ENCODE results near the gene SEMA5A. TPM values are rescaled to one million over a fixed set of nuclear protein-coding genes. Genes with fewer than 3 reads are reported as not detected.

SEMA5A gene
- total RNA-seq, 1 donor from 2014 or later = 0.51 TPM

DNA sequence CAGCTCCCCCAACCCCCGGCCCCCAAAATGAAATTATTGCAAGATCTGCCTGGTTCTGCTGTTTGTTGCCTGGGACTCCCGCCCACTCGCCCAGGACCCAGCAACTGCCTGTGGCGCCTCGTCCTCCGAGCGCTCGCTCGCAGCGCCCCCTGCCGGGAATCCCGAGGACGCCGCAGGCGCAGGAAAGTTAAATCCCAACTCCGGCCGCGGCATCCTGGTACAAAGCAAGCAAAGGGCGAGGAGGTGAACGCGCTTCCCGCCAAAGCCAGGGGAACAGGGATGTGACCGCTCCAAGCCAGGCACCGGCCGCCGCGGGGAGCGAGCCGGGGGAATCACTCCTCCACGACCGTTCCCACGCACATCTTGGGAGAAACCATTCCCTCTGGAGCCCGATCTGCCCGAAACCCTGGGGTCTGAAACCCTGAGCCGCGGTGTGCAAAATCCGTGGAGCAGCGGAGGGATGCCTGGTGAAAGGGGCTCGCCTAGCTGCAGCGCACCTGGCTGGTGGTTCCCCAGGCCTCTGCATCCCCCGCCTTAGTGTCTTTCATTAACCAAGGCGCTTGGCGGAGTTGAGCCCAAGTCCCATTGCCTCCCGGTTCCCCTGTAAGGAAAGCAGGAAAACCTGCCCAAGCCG is 1.3 kb downstream of the SEMA5A start:
- H3K36me3 Mint-ChIP-seq (ENCODE audit: unreplicated experiment) = no peaks in the 10 kb centered on the region

DNA sequence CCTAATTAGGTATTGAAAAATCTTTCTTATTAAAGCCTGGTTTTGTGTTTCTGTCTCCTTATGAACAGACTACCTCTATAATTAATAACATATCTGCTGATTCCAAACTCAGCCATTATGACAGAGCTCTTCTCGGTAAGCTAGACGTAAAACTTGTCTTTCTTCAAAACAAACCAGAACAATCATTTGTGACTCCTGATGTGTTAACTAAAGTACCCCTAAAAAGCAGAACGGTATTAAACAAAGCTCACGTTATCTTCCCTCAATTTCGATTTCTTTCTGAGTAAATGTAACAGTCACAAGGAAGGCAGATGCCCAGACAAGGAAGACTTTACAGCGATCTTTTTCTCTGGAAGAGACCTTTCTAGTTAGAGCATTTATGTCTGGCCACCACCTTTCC is 1.8 kb downstream of the SEMA5A start:
- peak overlapping the region; percentile 23 for H3K27ac Mint-ChIP-seq (ENCODE audit: unreplicated experiment)
- no peaks in the 10 kb centered on the region for H3K36me3 Mint-ChIP-seq (ENCODE audit: unreplicated experiment)
- peaks cover 7% of the 10 kb centered on the region for H3K4me1 Mint-ChIP-seq (ENCODE audit: low read depth, unreplicated experiment)
- TF ChIP-seq, protein P1, sequence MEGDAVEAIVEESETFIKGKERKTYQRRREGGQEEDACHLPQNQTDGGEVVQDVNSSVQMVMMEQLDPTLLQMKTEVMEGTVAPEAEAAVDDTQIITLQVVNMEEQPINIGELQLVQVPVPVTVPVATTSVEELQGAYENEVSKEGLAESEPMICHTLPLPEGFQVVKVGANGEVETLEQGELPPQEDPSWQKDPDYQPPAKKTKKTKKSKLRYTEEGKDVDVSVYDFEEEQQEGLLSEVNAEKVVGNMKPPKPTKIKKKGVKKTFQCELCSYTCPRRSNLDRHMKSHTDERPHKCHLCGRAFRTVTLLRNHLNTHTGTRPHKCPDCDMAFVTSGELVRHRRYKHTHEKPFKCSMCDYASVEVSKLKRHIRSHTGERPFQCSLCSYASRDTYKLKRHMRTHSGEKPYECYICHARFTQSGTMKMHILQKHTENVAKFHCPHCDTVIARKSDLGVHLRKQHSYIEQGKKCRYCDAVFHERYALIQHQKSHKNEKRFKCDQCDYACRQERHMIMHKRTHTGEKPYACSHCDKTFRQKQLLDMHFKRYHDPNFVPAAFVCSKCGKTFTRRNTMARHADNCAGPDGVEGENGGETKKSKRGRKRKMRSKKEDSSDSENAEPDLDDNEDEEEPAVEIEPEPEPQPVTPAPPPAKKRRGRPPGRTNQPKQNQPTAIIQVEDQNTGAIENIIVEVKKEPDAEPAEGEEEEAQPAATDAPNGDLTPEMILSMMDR (IDR thresholded peaks at IDR 0.05; ENCODE audit: partially characterized antibody, unreplicated experiment) = no peak
- H3K27me3 Mint-ChIP-seq (ENCODE audit: unreplicated experiment) = peaks cover 4% of the 10 kb centered on the region
- H3K4me3 Mint-ChIP-seq (ENCODE audit: unreplicated experiment) = peak overlapping the region; percentile 80
- DNase-seq = no peak
- H3K9me3 Mint-ChIP-seq (ENCODE audit: unreplicated experiment) = peaks cover 3% of the 10 kb centered on the region

More for the DNA sequence above, 1.3 kb downstream of the SEMA5A start:
- peak; percentile 91 for DNase-seq
- H3K27ac Mint-ChIP-seq (ENCODE audit: unreplicated experiment) = peak overlapping the region; percentile 23
- H3K27me3 Mint-ChIP-seq (ENCODE audit: unreplicated experiment) = peaks cover 4% of the 10 kb centered on the region
- peak overlapping the region; percentile 80 for H3K4me3 Mint-ChIP-seq (ENCODE audit: unreplicated experiment)
- peaks cover 7% of the 10 kb centered on the region for H3K4me1 Mint-ChIP-seq (ENCODE audit: low read depth, unreplicated experiment)
- TF ChIP-seq, protein P1 (IDR thresholded peaks at IDR 0.05; ENCODE audit: partially characterized antibody, unreplicated experiment) = peak; percentile 96
- H3K9me3 Mint-ChIP-seq (ENCODE audit: unreplicated experiment) = peaks cover 3% of the 10 kb centered on the region

DNA sequence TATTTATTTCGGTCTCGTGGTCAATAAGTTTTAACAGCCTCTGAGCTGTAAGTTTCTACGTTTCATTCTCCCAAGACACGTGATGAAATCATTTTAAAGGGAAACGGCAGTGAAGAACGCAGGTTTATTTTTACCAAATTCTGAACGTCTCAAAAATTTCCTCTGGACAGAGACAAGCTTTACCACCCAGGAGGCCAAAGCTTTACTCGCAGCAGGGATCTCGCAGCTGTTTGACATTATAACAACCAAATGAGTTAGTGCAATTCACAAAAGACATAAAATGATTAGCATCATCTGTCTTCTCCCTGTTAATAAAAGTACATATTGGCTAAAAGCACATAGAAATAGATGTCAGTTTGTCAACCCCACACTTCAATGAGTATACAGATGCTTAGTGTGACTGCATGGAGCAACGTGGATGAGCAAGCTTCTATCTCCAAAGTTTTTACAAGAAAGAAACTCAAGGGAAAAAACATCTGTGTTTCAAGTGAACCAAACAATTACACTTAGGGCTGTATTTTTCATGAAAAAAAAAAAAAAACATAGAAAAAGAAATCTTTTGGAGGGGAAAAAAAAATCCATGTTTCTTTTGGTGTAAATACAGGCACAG is 2.5 kb downstream of the SEMA5A start:
- H3K27ac Mint-ChIP-seq (ENCODE audit: unreplicated experiment) = no peak overlapping the region
- peaks cover 3% of the 10 kb centered on the region for H3K9me3 Mint-ChIP-seq (ENCODE audit: unreplicated experiment)
- peaks cover 7% of the 10 kb centered on the region for H3K4me1 Mint-ChIP-seq (ENCODE audit: low read depth, unreplicated experiment)
- H3K27me3 Mint-ChIP-seq (ENCODE audit: unreplicated experiment) = peaks cover 4% of the 10 kb centered on the region
- H3K36me3 Mint-ChIP-seq (ENCODE audit: unreplicated experiment) = no peaks in the 10 kb centered on the region
- TF ChIP-seq, protein P1 (IDR thresholded peaks at IDR 0.05; ENCODE audit: partially characterized antibody, unreplicated experiment) = no peak
- no peak for DNase-seq
- H3K4me3 Mint-ChIP-seq (ENCODE audit: unreplicated experiment) = no peak overlapping the region

DNA sequence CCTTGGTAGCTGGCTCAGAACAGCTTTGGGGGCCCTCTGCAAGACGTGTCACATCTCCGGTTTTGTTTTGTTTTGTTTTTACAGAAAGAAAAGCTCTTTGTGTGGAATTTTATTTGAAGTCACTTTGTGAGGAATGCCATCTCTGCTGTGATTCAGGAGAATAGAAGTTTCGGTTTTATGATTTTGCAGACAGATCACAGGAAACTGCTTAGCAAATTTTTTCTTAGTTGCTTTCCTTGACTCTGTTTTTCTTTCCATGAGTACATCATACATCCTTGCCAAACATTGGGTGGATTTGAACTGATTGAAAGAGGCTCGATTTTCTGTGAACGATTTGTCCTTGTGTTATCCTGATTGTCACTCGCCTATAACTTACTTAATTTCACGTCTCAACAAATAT is 5.1 kb downstream of the SEMA5A start:
- Mint-ChIP-seq H3K4me1 (ENCODE audit: low read depth, unreplicated experiment) (peaks cover 7% of the 10 kb centered on the region), H3K27ac (ENCODE audit: unreplicated experiment) (no peak overlapping the region), H3K36me3 (ENCODE audit: unreplicated experiment) (no peaks in the 10 kb centered on the region), H3K9me3 (ENCODE audit: unreplicated experiment) (no peaks in the 10 kb centered on the region), H3K4me3 (ENCODE audit: unreplicated experiment) (no peak overlapping the region), H3K27me3 (ENCODE audit: unreplicated experiment) (no peaks in the 10 kb centered on the region)
- TF ChIP-seq, protein P1 (IDR thresholded peaks at IDR 0.05; ENCODE audit: partially characterized antibody, unreplicated experiment) = no peak
- no peak for DNase-seq

DNA sequence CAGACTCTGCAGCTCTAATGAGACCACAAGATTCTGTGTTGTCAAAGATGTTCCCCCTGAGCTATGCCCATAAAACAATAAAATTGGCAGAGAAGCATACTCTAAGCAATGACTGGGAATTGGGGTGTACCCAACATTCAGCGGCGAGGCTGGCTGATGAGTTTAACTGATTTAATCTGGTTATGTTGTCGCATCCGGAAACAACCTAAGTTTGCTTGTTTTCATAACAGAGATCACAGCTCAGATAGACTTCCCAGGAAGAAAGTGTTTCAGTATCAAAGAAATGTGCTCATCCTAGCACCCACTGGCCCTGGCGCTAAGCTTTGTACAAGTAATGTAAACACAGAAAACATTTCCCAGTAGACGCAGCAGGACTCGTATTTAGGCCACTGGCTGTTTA is 7.4 kb downstream of the SEMA5A start:
- DNase-seq = no peak
- no peaks in the 10 kb centered on the region for H3K9me3 Mint-ChIP-seq (ENCODE audit: unreplicated experiment)
- TF ChIP-seq, protein P1 (IDR thresholded peaks at IDR 0.05; ENCODE audit: partially characterized antibody, unreplicated experiment) = no peak
- H3K36me3 Mint-ChIP-seq (ENCODE audit: unreplicated experiment) = no peaks in the 10 kb centered on the region
- no peak overlapping the region for H3K4me3 Mint-ChIP-seq (ENCODE audit: unreplicated experiment)
- H3K4me1 Mint-ChIP-seq (ENCODE audit: low read depth, unreplicated experiment) = peaks cover 6% of the 10 kb centered on the region
- no peaks in the 10 kb centered on the region for H3K27me3 Mint-ChIP-seq (ENCODE audit: unreplicated experiment)
- no peak overlapping the region for H3K27ac Mint-ChIP-seq (ENCODE audit: unreplicated experiment)
